Measurements from ENCODE around the gene DNAJC11.
A peak's percentile ranks its signal among the peaks of the same experiment; 100 is the strongest.

DNAJC11 gene

DNA sequence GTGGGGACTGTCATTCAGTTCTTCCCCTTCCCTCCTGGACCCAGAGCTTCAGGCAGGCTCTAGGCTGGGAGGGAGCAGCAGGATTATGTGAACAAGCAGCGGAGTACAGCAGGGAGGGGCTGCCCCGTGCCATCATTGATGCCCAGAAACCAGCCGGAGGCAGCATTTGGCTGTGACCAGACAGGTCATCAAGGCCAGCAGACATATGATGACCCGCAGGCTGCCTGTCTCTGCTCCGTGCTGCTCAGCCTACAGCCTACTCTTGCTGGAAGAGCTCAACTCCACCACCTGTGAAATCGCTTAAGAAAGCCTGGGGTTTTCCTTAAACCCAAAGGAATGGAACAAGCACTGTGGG lies 103.9 kb downstream of the DNAJC11 start:
- Histone ChIP-seq H3K4me1 (ENCODE audit: control insufficient read depth in 1 of 2, insufficient read depth in 1 of 2, low read depth in 1 of 2, low read length in 1 of 2) (peaks cover 47 to 68% of the 10 kb centered on the region in 2 experiments), H3K27ac (peak overlapping the region; percentile 94), H3K27me3 (no peaks in the 10 kb centered on the region), H3K36me3 (peaks cover 65% of the 10 kb centered on the region), H3K9me3 (no peaks in the 10 kb centered on the region), H3K4me3 (ENCODE audit: low read depth in 1 of 2, low read length in 1 of 2) (peak overlapping the region; percentile 98 to 100)
- TF ChIP-seq CTCF (IDR thresholded peaks at IDR 0.05) = no peak

DNA sequence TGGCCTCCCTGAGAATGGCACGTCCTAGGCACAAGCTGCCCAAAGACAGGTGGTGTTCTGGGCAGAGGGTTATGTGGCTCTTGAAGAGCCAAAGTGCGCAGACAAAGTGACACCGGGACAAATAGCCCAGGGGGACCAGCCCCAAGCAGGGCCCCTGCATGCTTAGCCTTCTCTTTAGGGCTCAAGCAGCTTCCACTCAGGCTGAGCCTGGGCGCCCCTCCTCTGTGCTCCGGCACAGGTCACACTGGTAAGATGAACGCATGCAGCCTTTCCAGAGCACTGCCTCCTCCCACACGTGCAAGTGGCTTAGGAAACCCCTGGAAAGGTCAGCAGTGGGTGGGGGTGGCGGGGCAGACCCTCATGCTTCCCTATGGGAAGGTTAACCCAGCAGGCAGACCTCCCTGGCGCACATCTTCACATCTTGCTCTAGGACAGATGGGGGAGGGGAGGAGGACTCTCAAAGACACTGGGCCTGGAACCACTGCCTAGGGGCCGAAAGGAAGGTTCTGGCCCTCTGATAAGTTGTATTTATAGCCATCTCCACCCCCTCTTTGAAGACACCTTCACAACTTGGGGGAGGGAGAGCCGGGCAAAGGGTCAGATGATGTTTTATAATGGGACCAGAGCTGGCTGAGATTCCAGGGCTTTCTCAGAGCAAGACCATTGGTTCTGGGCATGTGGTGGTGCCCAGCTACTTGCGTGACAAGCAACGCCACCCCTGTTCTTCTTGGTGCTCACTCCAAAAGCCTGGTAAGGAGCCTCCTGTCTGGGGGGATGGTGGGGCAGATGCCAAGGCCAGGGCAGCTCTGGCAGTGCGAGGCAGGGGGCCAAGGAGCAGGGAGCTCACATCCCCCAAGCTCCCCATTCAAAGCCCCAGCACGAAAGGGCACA lies 104.5 kb downstream of the DNAJC11 start:
- Histone ChIP-seq H3K27ac (peak overlapping the region; percentile 94), H3K36me3 (peaks cover 71% of the 10 kb centered on the region), H3K9me3 (no peaks in the 10 kb centered on the region), H3K27me3 (no peaks in the 10 kb centered on the region), H3K4me1 (ENCODE audit: control insufficient read depth in 1 of 2, insufficient read depth in 1 of 2, low read depth in 1 of 2, low read length in 1 of 2) (peaks cover 53 to 72% of the 10 kb centered on the region in 2 experiments), H3K4me3 (ENCODE audit: low read depth in 1 of 2, low read length in 1 of 2) (peak overlapping the region; percentile 98 to 100)
- no peak for TF ChIP-seq CTCF (IDR thresholded peaks at IDR 0.05)

DNA sequence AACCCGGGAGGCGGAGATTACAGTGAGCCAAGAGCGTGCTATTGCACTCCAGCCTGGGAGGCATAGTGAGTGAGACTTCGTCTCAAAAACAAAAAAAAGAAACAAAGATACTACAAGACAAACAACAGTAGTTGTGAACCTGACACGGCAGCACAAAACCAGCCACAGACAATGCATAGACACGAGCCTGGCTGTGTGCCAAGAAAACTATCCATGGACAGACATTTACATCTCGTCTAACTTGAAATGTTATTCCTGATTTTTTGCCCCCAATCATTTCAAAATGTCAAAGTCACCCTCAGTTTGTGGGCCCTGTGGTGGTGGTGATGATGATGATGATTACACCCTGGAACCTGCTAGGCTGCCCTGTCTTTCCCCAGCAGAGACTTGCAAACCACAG lies 105.3 kb downstream of the DNAJC11 start:
- no peaks in the 10 kb centered on the region for H3K9me3 ChIP-seq
- H3K4me3 ChIP-seq (ENCODE audit: low read depth in 1 of 2, low read length in 1 of 2) = peak overlapping the region in 1 of 2 experiments; percentile 98
- H3K27me3 ChIP-seq = no peaks in the 10 kb centered on the region
- H3K4me1 ChIP-seq (ENCODE audit: control insufficient read depth in 1 of 2, insufficient read depth in 1 of 2, low read depth in 1 of 2, low read length in 1 of 2) = peaks cover 61 to 75% of the 10 kb centered on the region in 2 experiments
- no peak for TF ChIP-seq CTCF (IDR thresholded peaks at IDR 0.05)
- H3K27ac ChIP-seq = peak overlapping the region; percentile 94
- H3K36me3 ChIP-seq = peaks cover 79% of the 10 kb centered on the region

GRCh38 chr1:6594977-6595740 lies 106.5 kb downstream of the DNAJC11 start:
- Histone ChIP-seq H3K4me1 (ENCODE audit: control insufficient read depth in 1 of 2, insufficient read depth in 1 of 2, low read depth in 1 of 2, low read length in 1 of 2) (peaks cover 69 to 75% of the 10 kb centered on the region in 2 experiments), H3K36me3 (peaks cover 91% of the 10 kb centered on the region), H3K4me3 (ENCODE audit: low read depth in 1 of 2, low read length in 1 of 2) (no peak overlapping the region), H3K9me3 (no peaks in the 10 kb centered on the region), H3K27ac (peak overlapping the region; percentile 94), H3K27me3 (no peaks in the 10 kb centered on the region)
- TF ChIP-seq CTCF (IDR thresholded peaks at IDR 0.05) = no peak

- no peak for TF ChIP-seq CTCF (IDR thresholded peaks at IDR 0.05)
- Histone ChIP-seq H3K9me3 (no peaks in the 10 kb centered on the region), H3K27me3 (no peaks in the 10 kb centered on the region), H3K4me3 (ENCODE audit: low read depth in 1 of 2, low read length in 1 of 2) (no peak overlapping the region), H3K27ac (no peak overlapping the region), H3K4me1 (ENCODE audit: control insufficient read depth in 1 of 2, insufficient read depth in 1 of 2, low read depth in 1 of 2, low read length in 1 of 2) (peaks cover 67 to 69% of the 10 kb centered on the region in 2 experiments), H3K36me3 (peaks cover 100% of the 10 kb centered on the region)
These were observed 107.8 kb downstream of the DNAJC11 start for GRCh38 chr1:6593810-6594209.
